HFFc6 (cell line): Measurements from ENCODE around the gene PIWIL1. TPM values are rescaled to one million over a fixed set of nuclear protein-coding genes. Genes with fewer than 3 reads are reported as not detected.

Experiments used
- DNase-seq: peaks from one replicate; pipeline ENCODE4 v3.0.0-alpha.2; 2018
- H3K27ac Mint-ChIP-seq: 2 replicates; pipeline ENCODE4 v1.8.0; 2020; ENCODE audit warnings: mild to moderate bottlenecking, mixed read lengths
- H3K27me3 Mint-ChIP-seq: 2 replicates; pipeline ENCODE4 v1.8.0; 2021; ENCODE audit warnings: mild to moderate bottlenecking, moderate library complexity, mixed read lengths; ENCODE audit not compliant: insufficient read depth
- H3K36me3 Mint-ChIP-seq: 2 replicates; pipeline ENCODE4 v1.8.0; 2021; ENCODE audit warnings: low read depth, mixed read lengths
- H3K4me1 Mint-ChIP-seq: 2 replicates; pipeline ENCODE4 v1.8.0; 2020; ENCODE audit warnings: low read depth, mixed read lengths
- H3K4me3 Mint-ChIP-seq: 2 replicates; pipeline ENCODE4 v1.8.0; 2020; ENCODE audit warnings: mild to moderate bottlenecking, moderate library complexity, mixed read lengths
- H3K9me3 Mint-ChIP-seq: 2 replicates; pipeline ENCODE4 v1.8.0; 2020; ENCODE audit warnings: mild to moderate bottlenecking, mixed read lengths
- CTCF ChIP-seq: fragments of 200-600 bp; sonication (generic); IDR thresholded peaks from 2 replicates; pipeline ENCODE4 v1.5.0; 2021; ENCODE audit warnings: antibody characterized with exemption, mild to moderate bottlenecking
- total RNA-seq, 6 experiments: library from RNA; stranded (reverse); fragmentation: NEBNext Ultra II Directional; extraction: Animal tissue kit (Norgen Biotek cat#: 25700); gene quantifications; 2 replicates in 1 of 6; 3 replicates in 5 of 6; pipeline ENCODE4 v1.2.3, GENCODE V29; 2021

The PIWIL1 gene
- total RNA-seq, 6 experiments from 2014 or later, result not detected

- Mint-ChIP-seq H3K36me3 (no peaks in the 10 kb centered on the region), H3K4me1 (no peaks in the 10 kb centered on the region), H3K27me3 (no peaks in the 10 kb centered on the region; the same call in 1 of the 2 replicates), H3K4me3 (no peak overlapping the region), H3K9me3 (peaks cover 33% of the 10 kb centered on the region), H3K27ac (no peak overlapping the region)
- no peak for DNase-seq
- no peak for TF ChIP-seq CTCF
Observed at GRCh38 chr12:130385193-130385592, 47.5 kb downstream of the PIWIL1 start.

DNA sequence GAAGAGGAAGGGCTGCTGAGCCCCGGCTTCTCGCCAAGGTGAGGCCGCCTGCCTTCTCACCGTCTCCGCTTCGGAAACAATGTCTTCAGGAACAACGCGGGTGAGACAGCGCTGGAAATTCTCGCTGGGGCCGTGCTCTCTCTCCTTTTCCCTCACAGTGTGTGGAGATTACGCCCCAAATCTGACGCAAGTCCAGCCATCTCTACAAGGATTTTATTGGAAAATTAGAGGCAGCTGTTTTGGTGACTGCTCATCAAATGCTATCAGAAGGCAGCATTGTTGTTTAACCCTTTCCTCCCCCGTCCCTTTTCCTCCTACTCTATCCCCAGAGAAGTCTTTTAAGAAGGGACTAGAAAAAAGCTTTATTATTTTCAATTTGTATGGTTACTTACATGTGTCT, 53.5 kb downstream of the PIWIL1 start:
- TF ChIP-seq CTCF, result no peak
- H3K27ac Mint-ChIP-seq, result no peak overlapping the region
- no peak for DNase-seq
- peaks cover 4% of the 10 kb centered on the region for H3K27me3 Mint-ChIP-seq
- H3K9me3 Mint-ChIP-seq, result peaks cover 33% of the 10 kb centered on the region
- H3K4me1 Mint-ChIP-seq, result no peaks in the 10 kb centered on the region
- peaks cover 5% of the 10 kb centered on the region; the same call in 1 of the 2 replicates for H3K36me3 Mint-ChIP-seq
- no peak overlapping the region for H3K4me3 Mint-ChIP-seq

- no peak for DNase-seq
- H3K36me3 Mint-ChIP-seq, result peaks cover 5% of the 10 kb centered on the region; the same call in 1 of the 2 replicates
- H3K9me3 Mint-ChIP-seq, result peaks cover 41% of the 10 kb centered on the region
- peaks cover 4% of the 10 kb centered on the region for H3K27me3 Mint-ChIP-seq
- no peak overlapping the region for H3K27ac Mint-ChIP-seq
- TF ChIP-seq CTCF, result no peak
- H3K4me3 Mint-ChIP-seq, result no peak overlapping the region
- no peaks in the 10 kb centered on the region for H3K4me1 Mint-ChIP-seq
Observed at GRCh38 chr12:130394906-130395305, 57.2 kb downstream of the PIWIL1 start.

DNA sequence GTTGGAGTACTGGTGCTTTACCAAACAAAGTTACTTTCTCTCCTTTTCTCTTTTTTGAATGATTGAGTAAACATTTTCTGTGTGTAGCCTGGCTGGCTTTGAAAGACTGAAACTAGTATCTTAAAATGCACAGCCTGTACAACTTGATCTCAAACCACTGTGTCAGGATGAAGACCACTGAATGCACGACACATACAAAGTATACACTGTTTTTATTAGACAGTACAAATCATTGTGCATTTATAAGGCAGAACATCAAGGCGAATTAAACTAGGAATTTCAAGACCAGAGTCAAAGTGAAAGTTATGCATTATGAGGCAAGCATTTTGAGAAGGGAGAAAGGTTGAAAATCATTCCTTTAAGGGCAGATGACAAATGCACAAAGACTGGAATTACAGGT, 59.0 kb downstream of the PIWIL1 start:
- no peak for DNase-seq
- Mint-ChIP-seq H3K9me3 (peaks cover 40% of the 10 kb centered on the region), H3K4me3 (no peak overlapping the region), H3K36me3 (peaks cover 5% of the 10 kb centered on the region; the same call in 1 of the 2 replicates), H3K27ac (no peak overlapping the region), H3K4me1 (no peaks in the 10 kb centered on the region), H3K27me3 (no peaks in the 10 kb centered on the region; the same call in 1 of the 2 replicates)
- TF ChIP-seq CTCF, result no peak

DNA sequence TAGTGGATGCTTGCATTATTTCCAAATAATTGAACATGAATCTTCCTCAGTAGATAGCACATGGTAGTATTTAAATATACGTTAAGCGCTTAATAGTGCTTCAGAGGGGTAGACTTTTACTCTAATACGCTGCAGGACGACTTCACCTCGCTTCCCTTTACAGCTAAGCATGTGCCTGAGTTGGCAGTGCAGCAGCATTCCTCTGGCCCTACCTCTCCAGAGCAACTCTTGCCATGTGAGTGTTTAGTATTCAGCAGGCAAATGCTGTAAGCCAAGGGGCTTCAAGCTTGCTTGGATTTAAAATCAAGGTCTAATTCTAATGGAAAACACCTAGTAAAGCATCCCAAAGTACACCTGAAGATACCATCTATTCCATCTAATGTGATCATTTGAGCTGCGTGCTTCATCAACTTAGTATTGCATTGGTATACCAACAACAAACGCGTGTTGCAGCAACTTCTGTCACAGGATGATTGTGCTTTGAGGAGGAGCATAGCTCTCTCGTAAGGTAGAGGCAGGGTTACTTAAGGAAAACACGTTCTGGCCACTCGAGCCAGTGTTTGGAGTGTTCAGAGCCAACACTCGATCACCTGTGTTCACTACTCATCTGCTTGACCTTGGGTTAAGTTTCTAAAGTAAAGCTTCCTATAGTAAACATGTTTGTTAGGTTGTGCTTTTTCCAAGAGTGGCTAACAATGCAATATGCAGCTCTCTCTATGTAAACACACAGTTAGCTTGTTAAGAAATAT, 60.6 kb downstream of the PIWIL1 start:
- DNase-seq, result no peak
- Mint-ChIP-seq H3K9me3 (peaks cover 52% of the 10 kb centered on the region), H3K4me3 (no peak overlapping the region), H3K27me3 (peaks cover 2% of the 10 kb centered on the region; the same call in 1 of the 2 replicates), H3K36me3 (peaks cover 5% of the 10 kb centered on the region; the same call in 1 of the 2 replicates), H3K27ac (no peak overlapping the region), H3K4me1 (no peaks in the 10 kb centered on the region)
- TF ChIP-seq CTCF, result no peak
